Ishikawa (cell line): ENCODE measurements around the gene ANK3.

Source experiments
- EGR1 ChIP-seq: IDR thresholded peaks from 2 replicates; pipeline ENCODE4 v1.6.1; 2012
- REST ChIP-seq: IDR thresholded peaks from 2 replicates; pipeline ENCODE4 v1.6.1; 2012; ENCODE audit warnings: low read depth, mild to moderate bottlenecking
- TAF1 ChIP-seq: IDR thresholded peaks from 2 replicates; pipeline ENCODE4 v1.6.1; 2012; ENCODE audit warnings: low read depth, mild to moderate bottlenecking
- TCF12 ChIP-seq: IDR thresholded peaks from 2 replicates; pipeline ENCODE4 v1.6.1; 2012; ENCODE audit warnings: low read depth
- ZBTB7A ChIP-seq: IDR thresholded peaks from 2 replicates; pipeline ENCODE4 v1.6.1; 2012; ENCODE audit warnings: low read depth

GRCh38 chr10:60405172-60405571 is 15.5 kb upstream of the ANK3 start:
- TF ChIP-seq EGR1 (no peak), TAF1 (no peak), REST (no peak), ZBTB7A (no peak), TCF12 (no peak)
